Measurements from ENCODE around the gene ST3GAL5. TPM values are rescaled to one million over a fixed set of nuclear protein-coding genes. Genes with fewer than 3 reads are reported as not detected.

ST3GAL5 gene
- total and polyA plus RNA-seq, 12 donors = 2.0 to 11.8 (median 3.8) TPM

DNA sequence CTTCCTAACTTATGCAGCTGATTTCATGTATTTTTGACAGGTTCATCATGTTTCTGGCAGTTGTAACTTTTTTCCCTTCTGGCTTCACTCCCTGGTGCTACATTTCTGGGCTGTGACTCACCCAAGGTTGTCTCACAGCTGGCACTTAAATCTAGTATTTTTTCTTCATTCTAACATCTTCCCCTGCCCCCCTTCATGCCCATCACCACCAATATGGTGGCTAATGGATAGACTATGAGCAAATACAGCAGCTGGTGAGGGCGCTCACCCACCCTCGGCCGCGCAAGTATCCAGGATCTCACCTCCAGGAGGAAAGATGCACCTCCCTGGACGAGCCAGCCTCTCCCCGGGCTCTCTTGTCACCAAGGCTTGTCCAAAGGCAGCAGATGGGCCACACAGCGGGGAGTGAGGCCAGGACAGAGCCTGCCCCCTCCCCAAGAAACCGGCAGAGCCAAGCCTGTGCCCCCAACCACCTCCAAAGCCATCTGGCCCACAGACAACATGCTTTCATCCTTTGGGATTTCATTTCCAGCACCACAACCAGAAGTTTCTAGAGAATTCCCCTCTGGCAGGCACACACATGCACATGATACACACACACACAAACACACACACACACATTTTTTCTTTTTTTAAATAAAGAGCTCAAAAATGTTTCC is 95.9 kb downstream of the ST3GAL5 start:
- H3K4me1 ChIP-seq = peaks cover 37 to 91% (median 70%) of the 10 kb centered on the region in 9 donors
- no peak overlapping the region for H3K4me3 ChIP-seq
- WGBS, 2 donors = 71 to 85% methylated on average over 8 of the region's 8 CpGs
- intact Hi-C loops (cut with DNase I) = no loop called here
- H3K27me3 ChIP-seq = no peaks in the 10 kb centered on the region
- peak overlapping the region in 6 of 10 donors; percentile 19 to 59 (median 49) for H3K27ac ChIP-seq
- no peaks in the 10 kb centered on the region for H3K9me3 ChIP-seq
- TF ChIP-seq, protein P1, sequence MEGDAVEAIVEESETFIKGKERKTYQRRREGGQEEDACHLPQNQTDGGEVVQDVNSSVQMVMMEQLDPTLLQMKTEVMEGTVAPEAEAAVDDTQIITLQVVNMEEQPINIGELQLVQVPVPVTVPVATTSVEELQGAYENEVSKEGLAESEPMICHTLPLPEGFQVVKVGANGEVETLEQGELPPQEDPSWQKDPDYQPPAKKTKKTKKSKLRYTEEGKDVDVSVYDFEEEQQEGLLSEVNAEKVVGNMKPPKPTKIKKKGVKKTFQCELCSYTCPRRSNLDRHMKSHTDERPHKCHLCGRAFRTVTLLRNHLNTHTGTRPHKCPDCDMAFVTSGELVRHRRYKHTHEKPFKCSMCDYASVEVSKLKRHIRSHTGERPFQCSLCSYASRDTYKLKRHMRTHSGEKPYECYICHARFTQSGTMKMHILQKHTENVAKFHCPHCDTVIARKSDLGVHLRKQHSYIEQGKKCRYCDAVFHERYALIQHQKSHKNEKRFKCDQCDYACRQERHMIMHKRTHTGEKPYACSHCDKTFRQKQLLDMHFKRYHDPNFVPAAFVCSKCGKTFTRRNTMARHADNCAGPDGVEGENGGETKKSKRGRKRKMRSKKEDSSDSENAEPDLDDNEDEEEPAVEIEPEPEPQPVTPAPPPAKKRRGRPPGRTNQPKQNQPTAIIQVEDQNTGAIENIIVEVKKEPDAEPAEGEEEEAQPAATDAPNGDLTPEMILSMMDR (IDR thresholded peaks at IDR 0.05) = no peak
- H3K36me3 ChIP-seq = peaks cover 0 to 25% (median 0%) of the 10 kb centered on the region in 9 donors
- no peak for DNase-seq
- no peak for ATAC-seq

DNA sequence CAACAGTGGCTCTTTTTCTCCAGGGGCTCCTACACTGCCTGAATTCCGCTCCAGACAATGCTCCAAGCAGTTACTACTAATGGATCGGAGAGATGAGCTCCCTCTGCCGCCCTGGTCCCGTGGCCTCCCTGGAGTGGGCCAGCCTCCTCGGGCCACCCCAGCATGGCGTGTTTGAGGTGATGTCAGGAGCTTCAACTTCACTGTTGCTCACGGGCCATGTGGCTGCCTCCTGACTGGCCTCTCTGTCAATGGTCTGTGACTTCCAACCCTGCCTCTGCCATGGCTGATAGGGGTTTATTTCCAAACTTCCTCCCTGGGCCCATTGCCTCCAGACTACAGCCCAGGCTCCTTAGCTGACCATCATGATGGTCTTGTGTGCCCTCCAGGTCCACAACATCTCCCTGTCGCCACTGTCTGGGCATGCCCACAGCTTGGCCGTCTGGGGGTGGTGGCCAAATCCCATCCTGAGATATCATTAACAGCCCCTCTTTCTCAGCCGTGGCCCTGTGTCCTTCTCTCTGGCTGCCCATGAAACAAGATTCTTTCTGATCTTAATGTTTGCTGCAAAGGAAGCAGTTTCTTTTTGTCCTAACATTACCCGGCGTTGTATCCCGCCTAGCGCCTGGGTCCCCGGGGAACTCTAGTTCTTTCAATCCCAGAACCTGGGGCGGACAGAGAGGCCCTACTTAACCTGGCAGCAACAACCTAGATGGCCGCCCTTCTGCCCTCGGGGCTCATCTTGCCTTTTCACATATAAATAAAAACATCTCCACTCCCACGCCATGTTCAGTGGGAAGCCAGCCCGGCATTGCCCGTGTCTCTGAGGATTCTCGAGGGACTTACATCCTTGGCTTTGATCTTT is 96.9 kb downstream of the ST3GAL5 start:
- ATAC-seq (no peak), DNase-seq (no peak)
- peaks cover 32 to 87% (median 60%) of the 10 kb centered on the region in 9 donors for H3K4me1 ChIP-seq
- intact Hi-C loops (cut with DNase I) = no loop called here
- H3K9me3 ChIP-seq = no peaks in the 10 kb centered on the region
- 66 to 67% methylated on average over 22 of the region's 22 CpGs for WGBS, 2 donors
- TF ChIP-seq, protein P1 (IDR thresholded peaks at IDR 0.05) = no peak
- H3K4me3 ChIP-seq = no peak overlapping the region
- H3K27ac ChIP-seq = peak overlapping the region in 8 of 10 donors; percentile 14 to 59 (median 44)
- H3K36me3 ChIP-seq = peaks cover 0 to 35% (median 7%) of the 10 kb centered on the region in 9 donors
- H3K27me3 ChIP-seq = no peaks in the 10 kb centered on the region

DNA sequence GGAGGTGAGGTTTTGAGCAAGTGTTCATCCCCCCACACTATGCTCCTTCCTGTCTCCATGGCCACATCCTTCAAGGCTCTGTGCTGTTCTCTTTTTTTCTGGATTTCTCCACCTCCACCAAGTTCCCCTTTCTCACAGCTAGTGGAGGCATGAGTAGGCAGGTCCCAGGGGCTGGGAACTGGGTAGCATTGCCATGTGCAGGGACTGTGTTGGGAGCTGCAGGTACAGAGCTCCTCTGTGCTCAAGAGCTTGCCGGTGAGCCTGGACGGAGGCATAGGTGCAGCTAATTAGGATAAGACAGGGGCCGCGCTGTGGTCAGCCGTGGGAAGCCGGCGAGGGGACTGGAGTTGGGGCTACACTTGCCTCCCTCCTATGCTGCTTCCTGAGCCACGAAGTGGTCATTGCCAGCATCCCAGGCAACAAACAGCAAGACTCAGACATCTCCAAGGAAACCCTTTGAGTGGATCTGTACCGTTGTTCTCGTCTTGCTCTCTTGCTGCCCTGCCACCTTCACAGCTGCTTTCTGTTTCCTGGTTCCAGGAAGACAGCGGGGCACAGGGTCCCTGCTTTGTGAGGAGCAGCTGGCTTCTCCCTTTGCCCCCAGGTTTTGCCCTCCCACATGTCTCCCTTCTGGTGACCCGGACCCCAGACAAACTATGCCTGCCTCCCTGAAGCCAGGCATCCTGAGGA is 98.1 kb downstream of the ST3GAL5 start:
- no peaks in the 10 kb centered on the region for H3K9me3 ChIP-seq
- H3K36me3 ChIP-seq = peaks cover 0 to 44% (median 9%) of the 10 kb centered on the region in 9 donors
- H3K27me3 ChIP-seq = no peaks in the 10 kb centered on the region
- H3K27ac ChIP-seq = peak overlapping the region in 3 of 10 donors; percentile 7 to 59 (median 50)
- intact Hi-C loops (cut with DNase I) = no loop called here
- no peak for DNase-seq
- ATAC-seq = no peak
- TF ChIP-seq, protein P1 (IDR thresholded peaks at IDR 0.05) = no peak
- peaks cover 25 to 87% (median 58%) of the 10 kb centered on the region in 9 donors for H3K4me1 ChIP-seq
- H3K4me3 ChIP-seq = no peak overlapping the region
- WGBS, 2 donors = 75 to 85% methylated on average over 12 of the region's 12 CpGs

DNA sequence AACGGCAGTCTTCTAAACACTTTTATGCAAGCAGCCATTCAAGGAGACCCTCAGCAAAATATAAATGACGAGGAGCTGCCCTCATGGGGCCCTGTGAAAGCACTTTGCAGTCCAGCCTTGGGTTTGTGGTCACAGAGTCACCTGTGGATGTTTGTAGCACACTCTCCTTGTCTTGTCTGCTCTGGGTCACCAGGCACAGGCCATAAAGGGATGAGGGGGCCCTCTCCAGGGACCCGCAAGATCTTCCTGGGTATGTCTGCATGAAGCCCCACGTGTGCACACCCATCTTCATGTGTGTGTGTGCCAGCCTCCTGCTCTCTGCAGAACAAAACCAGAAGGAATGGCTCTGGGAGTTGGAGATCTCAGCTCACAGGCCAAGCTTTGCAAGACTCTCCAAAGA is 98.8 kb downstream of the ST3GAL5 start:
- intact Hi-C loops (cut with DNase I) = no loop called here
- DNase-seq (no peak), ATAC-seq (no peak)
- Histone ChIP-seq H3K27me3 (no peaks in the 10 kb centered on the region), H3K9me3 (no peaks in the 10 kb centered on the region), H3K4me1 (peaks cover 27 to 87% (median 58%) of the 10 kb centered on the region in 9 donors), H3K27ac (no peak overlapping the region), H3K36me3 (peaks cover 0 to 51% (median 9%) of the 10 kb centered on the region in 9 donors), H3K4me3 (no peak overlapping the region)
- WGBS, 2 donors = 82 to 94% methylated on average over 4 of the region's 4 CpGs
- TF ChIP-seq, protein P1 (IDR thresholded peaks at IDR 0.05) = no peak

Measured in heart right ventricle (tissue), 16 donors.